Liver (tissue), 9 donors: ENCODE data around the gene L3MBTL3. TPM values are rescaled to one million over a fixed set of nuclear protein-coding genes. Genes with fewer than 3 reads are reported as not detected.

Experiments
- DNase-seq: peaks from one replicate; pipeline ENCODE4 v3.0.0-alpha.2; 2017; ENCODE audit warnings: low spot score
- H3K27ac ChIP-seq, 2 donors: one replicate each; pipeline ENCODE4 v1.7.0; 2013; ENCODE audit warnings: inconsistent platforms in 2 of 2, low read length in 2 of 2, control low read depth in 1 of 2, low read depth in 1 of 2, mild to moderate bottlenecking in 1 of 2
- H3K27me3 ChIP-seq, 4 donors: one replicate each; pipeline versions ENCODE4 v1.6.1 to v1.7.0; 2013; ENCODE audit warnings: low read length in 3 of 4, inconsistent platforms in 1 of 4, mild to moderate bottlenecking in 1 of 4, moderate library complexity in 1 of 4; ENCODE audit not compliant: control insufficient read depth in 4 of 4, insufficient read depth in 4 of 4
- H3K36me3 ChIP-seq, 4 donors: one replicate each; pipeline versions ENCODE4 v1.6.1 to v1.7.0; 2013; ENCODE audit warnings: low read length in 3 of 4, mild to moderate bottlenecking in 3 of 4, low read depth in 1 of 4, moderate library complexity in 1 of 4; ENCODE audit not compliant: control insufficient read depth in 4 of 4, insufficient read depth in 3 of 4
- H3K4me1 ChIP-seq, 4 donors: one replicate each; pipeline versions ENCODE4 v1.6.1 to v1.7.0; 2013; ENCODE audit warnings: low read length in 3 of 4, mild to moderate bottlenecking in 3 of 4, moderate library complexity in 1 of 4; ENCODE audit not compliant: control insufficient read depth in 4 of 4, insufficient read depth in 4 of 4
- H3K4me3 ChIP-seq, 3 donors: one replicate each; pipeline versions ENCODE4 v1.6.1 to v1.7.0; 2013; ENCODE audit warnings: low read length in 3 of 3, control low read depth in 1 of 3, low read depth in 1 of 3, mild to moderate bottlenecking in 1 of 3
- H3K9ac ChIP-seq, 2 donors: one replicate each; pipeline ENCODE4 v1.7.0; 2013; ENCODE audit warnings: low read length in 2 of 2, mild to moderate bottlenecking in 2 of 2, moderate library complexity in 2 of 2, control low read depth in 1 of 2, low read depth in 1 of 2
- H3K9me3 ChIP-seq, 4 donors: one replicate each; pipeline versions ENCODE4 v1.6.1 to v1.7.0; 2013; ENCODE audit warnings: low read length in 3 of 4; ENCODE audit not compliant: control insufficient read depth in 4 of 4
- EGR1 ChIP-seq, 2 donors: IDR thresholded peaks; 2 replicates each; pipeline ENCODE4 v1.6.1; 2016 to 2018; ENCODE audit warnings: antibody characterized with exemption in 2 of 2, low read depth in 2 of 2
- FOXA1 ChIP-seq: IDR thresholded peaks from 2 replicates; pipeline ENCODE4 v1.6.1; 2016; ENCODE audit warnings: antibody characterized with exemption
- FOXA2 ChIP-seq: IDR thresholded peaks from 2 replicates; pipeline ENCODE4 v1.6.1; 2016; ENCODE audit warnings: antibody characterized with exemption
- GABPA ChIP-seq, 2 donors: IDR thresholded peaks in 1 of 2; conservative IDR thresholded peaks in 1 of 2; 2 replicates each; pipeline ENCODE4 v1.6.1; 2016; ENCODE audit warnings: antibody characterized with exemption in 2 of 2, mild to moderate bottlenecking in 1 of 2, moderate library complexity in 1 of 2
- HNF4G ChIP-seq: IDR thresholded peaks from 2 replicates; pipeline ENCODE4 v1.6.1; 2016; ENCODE audit warnings: antibody characterized with exemption
- JUND ChIP-seq, 2 donors: IDR thresholded peaks; 2 replicates each; pipeline ENCODE4 v1.6.1; 2016; ENCODE audit warnings: antibody characterized with exemption in 2 of 2
- NR2F2 ChIP-seq: IDR thresholded peaks from 2 replicates; pipeline ENCODE4 v1.6.1; 2016; ENCODE audit warnings: antibody characterized with exemption
- RAD21 ChIP-seq, 2 donors: IDR thresholded peaks; 2 replicates each; pipeline ENCODE4 v1.6.1; 2016; ENCODE audit warnings: antibody characterized with exemption in 2 of 2, mild to moderate bottlenecking in 2 of 2
- RXRA ChIP-seq, 2 donors: IDR thresholded peaks; 2 replicates each; pipeline ENCODE4 v1.6.1; 2017 to 2018; ENCODE audit warnings: antibody characterized with exemption in 2 of 2, mild to moderate bottlenecking in 1 of 2
- SP1 ChIP-seq: IDR thresholded peaks from 2 replicates; pipeline ENCODE4 v1.6.1; 2018; ENCODE audit warnings: antibody characterized with exemption, mild to moderate bottlenecking
- TAF1 ChIP-seq: conservative IDR thresholded peaks from 2 replicates; pipeline ENCODE4 v1.6.1; 2016; ENCODE audit warnings: antibody characterized with exemption, mild to moderate bottlenecking
- YY1 ChIP-seq: IDR thresholded peaks from 2 replicates; pipeline ENCODE4 v1.6.1; 2016; ENCODE audit warnings: antibody characterized with exemption, mild to moderate bottlenecking
- ZBTB33 ChIP-seq: IDR thresholded peaks from 2 replicates; pipeline ENCODE4 v1.6.1; 2016; ENCODE audit warnings: antibody characterized with exemption
- WGBS: extraction: QIAGEN DNeasy Blood & Tissue Kit; methylation state at CpG from one replicate; pipeline ENCODE4 v1.1.7; 2013; 5-methylcytosine and 5-hydroxymethylcytosine counted together
- polyA plus RNA-seq, 2 donors: library from polyadenylated mRNA; stranded (reverse) in 1 of 2; unstranded in 1 of 2; fragments of 200-250 nt in 1 of 2; fragments of >200 nt in 1 of 2; fragmentation: Nextera tagmentation in 1 of 2; extraction: Ambion mirVana in 1 of 2; gene quantifications; one replicate each; pipeline versions ENCODE4 v1.2.1 to v1.2.3, GENCODE V29; 2013 to 2015
- total RNA-seq, 2 donors: library from RNA; depleted of rRNA; stranded (reverse); fragments of >200 nt; gene quantifications; one replicate each; pipeline ENCODE4 v1.2.3, GENCODE V29; 2014
- TF ChIP-seq, protein P1 (sequence below): fragments of 150-350 bp; IDR thresholded peaks from 2 replicates; pipeline ENCODE4 v1.5.1; 2017; ENCODE audit warnings: improper control_type of control experiment, low read depth, low read length; ENCODE audit not compliant: missing input control
- TF ChIP-seq, protein P2 (sequence below): IDR thresholded peaks from 2 replicates; pipeline ENCODE4 v1.6.1; 2016; ENCODE audit warnings: antibody characterized with exemption, mild to moderate bottlenecking
- donor health status: healthy.
- donor health status: healthy.
- donor health status: healthy.
- donor health status: healthy.
- donor health status: healthy.

The L3MBTL3 gene
- total and polyA plus RNA-seq, 4 donors, result 1.9 to 9.2 (median 3.7) TPM

- TF ChIP-seq, protein P1, sequence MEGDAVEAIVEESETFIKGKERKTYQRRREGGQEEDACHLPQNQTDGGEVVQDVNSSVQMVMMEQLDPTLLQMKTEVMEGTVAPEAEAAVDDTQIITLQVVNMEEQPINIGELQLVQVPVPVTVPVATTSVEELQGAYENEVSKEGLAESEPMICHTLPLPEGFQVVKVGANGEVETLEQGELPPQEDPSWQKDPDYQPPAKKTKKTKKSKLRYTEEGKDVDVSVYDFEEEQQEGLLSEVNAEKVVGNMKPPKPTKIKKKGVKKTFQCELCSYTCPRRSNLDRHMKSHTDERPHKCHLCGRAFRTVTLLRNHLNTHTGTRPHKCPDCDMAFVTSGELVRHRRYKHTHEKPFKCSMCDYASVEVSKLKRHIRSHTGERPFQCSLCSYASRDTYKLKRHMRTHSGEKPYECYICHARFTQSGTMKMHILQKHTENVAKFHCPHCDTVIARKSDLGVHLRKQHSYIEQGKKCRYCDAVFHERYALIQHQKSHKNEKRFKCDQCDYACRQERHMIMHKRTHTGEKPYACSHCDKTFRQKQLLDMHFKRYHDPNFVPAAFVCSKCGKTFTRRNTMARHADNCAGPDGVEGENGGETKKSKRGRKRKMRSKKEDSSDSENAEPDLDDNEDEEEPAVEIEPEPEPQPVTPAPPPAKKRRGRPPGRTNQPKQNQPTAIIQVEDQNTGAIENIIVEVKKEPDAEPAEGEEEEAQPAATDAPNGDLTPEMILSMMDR, result no peak
- TF ChIP-seq NR2F2, result no peak
- no peak for TF ChIP-seq YY1
- no peak for TF ChIP-seq ZBTB33
These were observed 139.7 kb downstream of the L3MBTL3 start (continued) for GRCh38 chr6:130158056-130158455.

DNA sequence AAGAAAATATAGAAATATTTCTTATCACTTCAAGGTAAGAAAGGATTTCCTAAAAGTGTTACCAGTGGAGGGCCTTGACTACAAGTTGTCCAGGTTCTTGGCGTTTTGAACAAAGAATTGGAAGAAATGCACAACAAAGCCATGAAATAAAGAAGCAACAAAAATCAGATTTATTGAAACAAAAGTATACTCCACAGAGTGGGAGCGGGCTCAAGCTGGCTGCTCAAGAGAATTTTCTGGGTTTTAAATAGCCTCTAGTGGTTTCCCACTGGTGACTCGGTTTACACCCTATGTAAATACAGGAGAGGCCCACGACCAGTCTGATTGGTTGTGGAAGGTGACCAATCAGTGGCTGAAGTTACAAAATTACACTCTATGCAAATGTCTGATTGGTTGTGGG is 140.2 kb downstream of the L3MBTL3 start:
- Histone ChIP-seq H3K4me3 (no peak overlapping the region), H3K9ac (no peak overlapping the region), H3K27ac (no peak overlapping the region), H3K9me3 (peaks cover 0 to 2% (median 0%) of the 10 kb centered on the region in 4 donors), H3K36me3 (no peaks in the 10 kb centered on the region), H3K27me3 (no peaks in the 10 kb centered on the region), H3K4me1 (no peaks in the 10 kb centered on the region)
- no peak for DNase-seq
- TF ChIP-seq FOXA2 (no peak), ZBTB33 (no peak), NR2F2 (no peak), HNF4G (no peak), FOXA1 (no peak), JUND (IDR thresholded peaks at IDR 0.05) (no peak), TAF1 (no peak), YY1 (no peak), GABPA (IDR thresholded peaks at IDR 0.05 in 1 of 2, conservative IDR thresholded peaks at IDR 0.05 in 1 of 2) (no peak), EGR1 (IDR thresholded peaks at IDR 0.05; ENCODE audit: low read depth in 2 of 2) (no peak), RXRA (IDR thresholded peaks at IDR 0.05) (no peak), SP1 (no peak), RAD21 (IDR thresholded peaks at IDR 0.05) (no peak)
- TF ChIP-seq, protein P2, sequence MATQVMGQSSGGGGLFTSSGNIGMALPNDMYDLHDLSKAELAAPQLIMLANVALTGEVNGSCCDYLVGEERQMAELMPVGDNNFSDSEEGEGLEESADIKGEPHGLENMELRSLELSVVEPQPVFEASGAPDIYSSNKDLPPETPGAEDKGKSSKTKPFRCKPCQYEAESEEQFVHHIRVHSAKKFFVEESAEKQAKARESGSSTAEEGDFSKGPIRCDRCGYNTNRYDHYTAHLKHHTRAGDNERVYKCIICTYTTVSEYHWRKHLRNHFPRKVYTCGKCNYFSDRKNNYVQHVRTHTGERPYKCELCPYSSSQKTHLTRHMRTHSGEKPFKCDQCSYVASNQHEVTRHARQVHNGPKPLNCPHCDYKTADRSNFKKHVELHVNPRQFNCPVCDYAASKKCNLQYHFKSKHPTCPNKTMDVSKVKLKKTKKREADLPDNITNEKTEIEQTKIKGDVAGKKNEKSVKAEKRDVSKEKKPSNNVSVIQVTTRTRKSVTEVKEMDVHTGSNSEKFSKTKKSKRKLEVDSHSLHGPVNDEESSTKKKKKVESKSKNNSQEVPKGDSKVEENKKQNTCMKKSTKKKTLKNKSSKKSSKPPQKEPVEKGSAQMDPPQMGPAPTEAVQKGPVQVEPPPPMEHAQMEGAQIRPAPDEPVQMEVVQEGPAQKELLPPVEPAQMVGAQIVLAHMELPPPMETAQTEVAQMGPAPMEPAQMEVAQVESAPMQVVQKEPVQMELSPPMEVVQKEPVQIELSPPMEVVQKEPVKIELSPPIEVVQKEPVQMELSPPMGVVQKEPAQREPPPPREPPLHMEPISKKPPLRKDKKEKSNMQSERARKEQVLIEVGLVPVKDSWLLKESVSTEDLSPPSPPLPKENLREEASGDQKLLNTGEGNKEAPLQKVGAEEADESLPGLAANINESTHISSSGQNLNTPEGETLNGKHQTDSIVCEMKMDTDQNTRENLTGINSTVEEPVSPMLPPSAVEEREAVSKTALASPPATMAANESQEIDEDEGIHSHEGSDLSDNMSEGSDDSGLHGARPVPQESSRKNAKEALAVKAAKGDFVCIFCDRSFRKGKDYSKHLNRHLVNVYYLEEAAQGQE, result no peak
- WGBS, result 90% methylated on average over 4 of the region's 4 CpGs
